IPS-20b (cell line): ENCODE measurements around the gene SIKE1.
"Not testable (repeated sequence)": the region's sequence is repeated elsewhere in the genome, so short reads cannot be mapped to it uniquely, and the experiment has no call there.

Source experiments
- H3K27ac ChIP-seq: one replicate; pipeline ENCODE4 v1.5.1; 2013; ENCODE audit warnings: low read length
- H3K27me3 ChIP-seq: 2 replicates; pipeline ENCODE4 v1.6.1; 2013; ENCODE audit warnings: mild to moderate bottlenecking, low read length, inconsistent platforms; ENCODE audit not compliant: insufficient read depth
- H3K36me3 ChIP-seq: 2 replicates; pipeline ENCODE4 v1.6.1; 2013; ENCODE audit warnings: low read depth, mild to moderate bottlenecking, inconsistent platforms, low read length, moderate library complexity; ENCODE audit not compliant: insufficient read depth
- H3K4me1 ChIP-seq: 2 replicates; pipeline ENCODE4 v1.6.1; 2013; ENCODE audit warnings: mild to moderate bottlenecking, control low read depth, inconsistent platforms, low read length, moderate library complexity; ENCODE audit not compliant: insufficient read depth
- H3K4me3 ChIP-seq: 2 replicates; pipeline ENCODE4 v1.5.1; 2013; ENCODE audit warnings: mild to moderate bottlenecking, low read length, inconsistent platforms
- H3K9ac ChIP-seq: 2 replicates; pipeline ENCODE4 v1.6.1; 2013; ENCODE audit warnings: low read depth, mild to moderate bottlenecking, inconsistent platforms, low read length, moderate library complexity
- H3K9me3 ChIP-seq: 2 replicates; pipeline ENCODE4 v1.6.1; 2013; ENCODE audit warnings: mild to moderate bottlenecking, low read depth, low read length, inconsistent platforms; ENCODE audit not compliant: insufficient read depth

The SIKE1 gene

DNA sequence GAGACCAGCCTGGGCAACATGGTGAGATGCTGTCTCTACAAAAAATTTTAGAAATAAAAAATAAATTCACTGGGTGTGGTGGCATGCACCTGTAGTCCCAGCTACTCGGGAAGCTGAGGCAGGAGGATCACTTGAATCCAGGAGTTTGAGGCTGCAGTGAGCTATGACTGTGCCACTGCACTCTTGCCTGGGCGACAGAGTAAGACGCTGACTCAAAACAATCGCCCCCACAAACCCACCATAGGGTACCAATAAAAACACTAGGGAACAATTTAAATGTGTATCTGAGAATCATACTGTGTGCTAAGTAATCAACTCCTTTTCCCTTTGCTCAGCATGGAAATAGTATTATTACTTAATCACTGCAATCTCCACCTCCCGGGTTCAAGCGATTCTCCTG is 26.8 kb downstream of the SIKE1 start:
- not testable (repeated sequence) for H3K27me3 ChIP-seq, H3K4me3 ChIP-seq, H3K9ac ChIP-seq, H3K9me3 ChIP-seq, H3K27ac ChIP-seq
- peaks cover 21% of the 10 kb centered on the region for H3K4me1 ChIP-seq
- H3K36me3 ChIP-seq = peaks cover 44% of the 10 kb centered on the region

DNA sequence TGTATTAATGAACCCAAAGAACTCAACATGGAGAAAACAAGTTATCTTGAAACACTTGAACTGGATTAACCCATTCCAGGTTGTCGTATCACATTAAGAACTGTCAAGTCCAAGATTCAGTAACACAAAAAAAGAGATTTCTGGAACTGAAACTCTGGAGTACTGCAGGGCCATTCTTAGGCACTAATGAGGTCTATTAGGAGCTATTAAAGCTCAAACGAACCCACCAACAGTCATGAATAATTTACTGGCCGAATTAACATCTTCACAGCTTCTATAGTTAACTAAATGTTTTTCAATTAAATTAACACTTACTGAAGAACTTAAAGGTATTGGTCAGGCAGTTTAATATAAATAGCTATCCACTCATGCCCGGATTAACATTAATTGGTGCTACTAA is 27.3 kb downstream of the SIKE1 start:
- Histone ChIP-seq H3K36me3 (peaks cover 50% of the 10 kb centered on the region), H3K4me3 (0 out of 2 replicates have a peak overlapping the region, but pooled peaks have one; percentile 3), H3K9me3 (no peaks in the 10 kb centered on the region), H3K9ac (no peak overlapping the region), H3K27me3 (no peaks in the 10 kb centered on the region), H3K4me1 (peaks cover 18% of the 10 kb centered on the region), H3K27ac (no peak overlapping the region)

DNA sequence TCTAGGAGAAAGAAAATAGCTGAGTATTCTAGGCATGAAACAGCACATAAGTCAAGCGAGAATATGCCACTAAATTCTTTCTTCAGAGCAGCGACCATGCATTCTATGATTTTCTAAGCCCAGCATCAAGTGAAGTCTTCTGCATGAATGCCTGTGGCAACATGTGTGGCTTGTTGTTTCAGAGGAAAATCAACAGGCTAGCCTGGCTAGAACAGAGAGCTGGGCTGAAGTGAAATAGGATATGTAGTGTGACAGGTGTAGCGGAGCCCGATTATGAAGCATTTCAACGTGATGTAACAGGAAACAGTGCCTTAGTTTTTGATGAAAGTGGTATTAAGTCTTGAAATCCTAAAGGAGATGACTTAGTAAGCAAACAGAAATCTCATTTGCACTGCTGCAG is 29.7 kb downstream of the SIKE1 start:
- H3K4me1 ChIP-seq = peaks cover 12% of the 10 kb centered on the region

DNA sequence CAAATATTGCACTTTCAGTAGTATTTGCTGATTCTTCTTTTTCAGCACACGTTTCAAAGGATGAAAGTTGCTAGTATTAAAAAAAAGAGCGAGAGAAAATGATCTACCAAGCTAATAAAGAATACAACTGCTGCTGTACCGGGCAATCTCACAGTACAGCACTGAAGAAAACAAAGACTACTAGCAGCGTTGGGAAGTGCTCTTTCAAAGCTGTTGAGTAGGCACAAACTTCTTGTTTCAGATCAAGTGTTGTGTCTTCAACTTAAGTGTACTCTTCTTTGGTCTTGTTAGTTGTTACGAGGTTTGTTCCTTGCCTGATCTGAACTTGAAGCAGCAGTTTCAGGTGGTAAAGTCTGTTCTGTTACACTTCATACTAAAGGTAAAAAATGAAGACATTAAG is 30.6 kb downstream of the SIKE1 start:
- no peaks in the 10 kb centered on the region for H3K9me3 ChIP-seq
- H3K9ac ChIP-seq = no peak overlapping the region
- H3K27me3 ChIP-seq = no peaks in the 10 kb centered on the region
- H3K36me3 ChIP-seq = peaks cover 64% of the 10 kb centered on the region
- H3K27ac ChIP-seq = no peak overlapping the region
- H3K4me3 ChIP-seq = no peak overlapping the region
- peaks cover 5% of the 10 kb centered on the region; the same call in 1 of the 2 replicates for H3K4me1 ChIP-seq

More for the DNA sequence above, 29.7 kb downstream of the SIKE1 start:
- Histone ChIP-seq H3K9ac (no peak overlapping the region), H3K36me3 (peaks cover 63% of the 10 kb centered on the region), H3K4me3 (no peak overlapping the region), H3K9me3 (no peaks in the 10 kb centered on the region), H3K27me3 (no peaks in the 10 kb centered on the region), H3K27ac (no peak overlapping the region)

DNA sequence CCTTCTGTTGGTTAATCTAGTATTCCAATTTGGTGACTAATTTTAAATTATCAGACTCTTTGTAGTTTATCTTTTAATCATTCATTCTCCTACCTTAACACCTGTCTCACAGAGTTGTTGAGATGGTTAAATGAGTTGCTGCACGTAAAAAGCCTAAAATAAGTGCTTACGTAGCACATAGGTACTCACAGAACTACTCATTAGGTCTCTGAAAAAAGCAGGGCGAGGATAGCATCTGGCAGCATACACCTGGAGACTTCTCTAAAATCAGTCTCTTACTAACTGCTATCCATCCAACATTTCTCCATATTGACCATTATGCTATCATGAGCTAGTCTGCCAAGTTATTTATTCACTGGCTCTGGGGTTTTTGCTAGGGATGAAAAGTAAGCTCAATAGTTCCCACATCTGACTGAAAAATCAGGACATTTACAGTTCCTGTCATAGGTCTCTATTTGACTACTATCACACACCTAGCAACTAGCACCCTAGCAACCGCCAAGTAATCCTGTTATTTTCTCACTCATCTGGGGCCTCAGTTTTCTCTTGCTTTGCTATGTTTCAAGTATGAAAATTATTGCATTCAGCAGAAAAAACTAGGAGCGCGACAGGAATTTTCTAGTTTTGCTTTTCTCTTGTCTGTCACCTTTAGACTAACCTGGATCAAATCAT is 33.9 kb downstream of the SIKE1 start:
- peaks cover 96% of the 10 kb centered on the region for H3K36me3 ChIP-seq
- no peak overlapping the region for H3K4me3 ChIP-seq

DNA sequence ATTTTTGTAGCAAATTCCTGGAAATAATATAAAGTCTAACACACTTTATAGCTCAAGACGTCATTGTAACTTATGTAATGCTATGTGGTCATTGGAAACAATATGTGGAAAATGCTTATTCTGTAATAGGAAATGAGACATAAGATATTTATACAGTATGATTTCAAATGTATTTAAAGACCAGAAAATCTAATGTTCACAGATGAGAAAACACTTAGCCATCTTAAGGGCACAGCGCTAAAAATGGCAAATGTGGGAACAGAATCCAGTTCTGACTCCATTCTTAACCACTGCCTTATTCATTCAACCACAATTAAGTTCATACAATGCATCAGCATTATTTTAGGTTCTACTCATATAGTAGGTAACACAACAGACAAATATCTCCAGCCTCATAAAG is 35.2 kb downstream of the SIKE1 start:
- no peak overlapping the region for H3K27ac ChIP-seq
- H3K27me3 ChIP-seq = no peaks in the 10 kb centered on the region
- no peaks in the 10 kb centered on the region for H3K4me1 ChIP-seq
- H3K36me3 ChIP-seq = peaks cover 99% of the 10 kb centered on the region
- no peak overlapping the region for H3K9ac ChIP-seq
- no peak overlapping the region for H3K4me3 ChIP-seq
- no peaks in the 10 kb centered on the region for H3K9me3 ChIP-seq

More for the DNA sequence above, 33.9 kb downstream of the SIKE1 start:
- Histone ChIP-seq H3K9me3 (no peaks in the 10 kb centered on the region), H3K27me3 (no peaks in the 10 kb centered on the region), H3K27ac (no peak overlapping the region), H3K9ac (no peak overlapping the region), H3K4me1 (no peaks in the 10 kb centered on the region)

DNA sequence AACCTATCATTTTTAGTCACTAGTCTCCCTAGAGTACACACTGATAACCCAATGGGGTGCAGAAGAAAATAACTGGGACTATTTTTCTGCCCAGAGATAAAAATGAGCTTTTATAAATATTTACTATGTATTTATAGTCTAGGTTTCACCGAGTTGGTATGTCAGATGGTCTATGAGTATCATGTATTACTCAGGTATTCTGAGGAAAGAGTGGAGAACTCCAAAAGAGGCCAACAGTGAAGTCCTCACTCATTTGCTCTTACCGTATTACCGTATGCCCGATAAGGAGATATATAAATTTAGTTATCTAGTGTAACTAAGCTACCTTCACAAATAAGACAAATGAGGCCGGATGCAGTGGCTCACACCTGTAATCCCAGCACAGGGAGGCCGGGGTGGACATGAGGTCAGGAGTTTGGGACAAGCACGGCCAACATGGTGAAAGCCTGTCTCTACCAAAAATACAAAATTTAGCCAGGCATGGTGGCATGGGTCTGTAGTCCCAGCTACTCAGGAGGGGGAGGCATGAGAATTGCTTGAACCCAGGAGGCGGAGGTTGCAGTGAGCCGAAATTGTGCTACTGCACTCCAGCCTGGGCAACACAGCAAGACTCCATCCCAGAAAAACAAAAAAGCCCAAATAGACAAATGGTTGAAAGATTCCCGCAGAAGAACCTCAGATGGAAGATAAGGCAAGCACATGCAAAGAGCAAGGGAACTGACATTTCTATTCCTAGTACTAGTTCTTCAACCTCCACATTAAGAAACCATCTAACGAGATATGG is 38.3 kb downstream of the SIKE1 start:
- Histone ChIP-seq H3K9me3 (no peaks in the 10 kb centered on the region), H3K4me3 (no peak overlapping the region), H3K9ac (no peak overlapping the region), H3K27me3 (no peaks in the 10 kb centered on the region), H3K4me1 (no peaks in the 10 kb centered on the region), H3K36me3 (peaks cover 99% of the 10 kb centered on the region), H3K27ac (no peak overlapping the region)

DNA sequence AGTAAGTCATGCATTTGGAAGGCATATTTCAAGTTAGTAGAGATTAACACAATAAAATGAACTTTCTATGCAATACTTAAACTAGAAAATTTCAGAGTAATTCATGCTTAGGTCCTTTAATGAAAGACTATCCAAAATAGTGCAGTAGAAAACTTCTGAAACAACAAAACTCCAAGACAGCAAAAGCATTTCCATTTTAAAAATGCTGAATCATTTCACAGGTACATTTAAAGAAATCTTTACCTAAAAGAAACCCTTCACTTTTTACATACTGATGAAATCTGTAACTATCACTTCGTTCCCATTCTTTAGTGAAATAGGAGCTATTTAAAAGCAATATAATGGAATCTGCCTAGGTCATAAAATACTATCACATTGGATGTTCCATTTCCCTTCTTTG is 40.2 kb downstream of the SIKE1 start:
- Histone ChIP-seq H3K9ac (no peak overlapping the region), H3K36me3 (peaks cover 99% of the 10 kb centered on the region), H3K4me3 (no peak overlapping the region)

DNA sequence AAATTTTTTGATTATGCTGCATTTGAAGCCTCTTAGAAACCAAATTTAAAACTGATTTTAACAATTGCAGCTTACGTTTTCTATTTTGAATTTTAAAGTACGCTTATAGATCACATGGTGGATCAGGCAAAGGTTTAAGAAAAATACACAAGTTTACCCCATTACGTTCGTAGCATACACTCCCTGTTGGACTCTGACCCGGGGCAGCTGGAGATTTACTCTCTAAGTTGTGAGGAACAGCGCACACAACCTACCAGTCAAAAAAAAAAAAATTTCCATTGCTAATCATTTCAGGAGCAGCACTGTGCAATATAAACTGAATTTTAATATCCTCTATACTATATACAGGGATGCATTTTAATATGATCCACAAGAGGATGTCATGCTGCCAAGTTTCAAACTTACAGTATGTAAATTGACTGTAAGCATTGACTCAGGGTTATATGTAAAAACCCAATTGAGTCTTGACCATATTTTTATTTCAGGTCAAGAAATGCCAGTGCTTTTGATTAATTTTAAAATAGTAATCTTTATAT is 43.1 kb downstream of the SIKE1 start:
- Histone ChIP-seq H3K36me3 (peaks cover 100% of the 10 kb centered on the region), H3K4me1 (no peaks in the 10 kb centered on the region), H3K4me3 (no peak overlapping the region), H3K27ac (no peak overlapping the region), H3K27me3 (no peaks in the 10 kb centered on the region), H3K9ac (no peak overlapping the region), H3K9me3 (no peaks in the 10 kb centered on the region)

More for the DNA sequence above, 40.2 kb downstream of the SIKE1 start:
- Histone ChIP-seq H3K27me3 (no peaks in the 10 kb centered on the region), H3K4me1 (no peaks in the 10 kb centered on the region), H3K9me3 (no peaks in the 10 kb centered on the region), H3K27ac (no peak overlapping the region)

DNA sequence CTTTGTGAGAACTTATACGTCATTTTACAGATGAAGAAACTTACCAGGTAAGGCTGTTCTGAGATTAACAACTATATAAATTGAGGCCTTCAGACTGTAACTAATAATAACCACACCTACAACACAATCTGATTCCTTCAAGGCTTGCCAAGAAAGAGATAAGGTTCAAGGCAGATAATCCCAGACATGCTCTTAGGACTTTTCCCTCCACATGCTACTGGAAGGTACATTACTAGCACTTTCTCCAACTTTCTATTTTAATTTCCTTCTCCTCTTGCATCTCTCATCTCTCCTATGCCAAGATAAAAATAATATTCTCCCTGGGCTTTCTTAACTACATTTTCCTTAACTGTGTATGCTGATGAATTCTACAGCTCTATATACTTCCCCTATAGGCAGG is 45.0 kb downstream of the SIKE1 start:
- H3K9ac ChIP-seq = no peak overlapping the region
- no peaks in the 10 kb centered on the region for H3K9me3 ChIP-seq
- no peak overlapping the region for H3K27ac ChIP-seq
- peaks cover 100% of the 10 kb centered on the region for H3K36me3 ChIP-seq
- no peak overlapping the region for H3K4me3 ChIP-seq
- no peaks in the 10 kb centered on the region for H3K4me1 ChIP-seq
- H3K27me3 ChIP-seq = no peaks in the 10 kb centered on the region

DNA sequence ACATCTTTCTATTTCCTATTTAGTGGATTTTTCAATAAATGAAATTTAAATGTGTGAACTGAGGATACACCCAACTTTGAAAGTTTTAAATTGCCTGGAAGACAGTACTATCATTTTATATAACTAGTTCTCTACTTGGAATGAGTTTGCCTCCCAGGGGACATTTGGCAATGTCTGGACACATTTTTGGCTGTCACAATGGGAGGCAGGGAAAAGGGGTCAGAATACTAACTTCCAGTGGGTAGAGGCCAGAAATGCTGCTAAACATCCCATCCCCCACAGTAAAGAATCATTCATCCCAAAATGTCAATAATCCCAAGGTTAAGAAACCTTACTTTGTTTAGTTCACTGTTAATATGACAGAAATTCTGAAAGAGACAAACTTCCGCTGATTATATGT is 50.7 kb downstream of the SIKE1 start:
- H3K36me3 ChIP-seq = peaks cover 100% of the 10 kb centered on the region
- no peak overlapping the region for H3K4me3 ChIP-seq
- H3K27ac ChIP-seq = no peak overlapping the region
- no peaks in the 10 kb centered on the region for H3K9me3 ChIP-seq
- no peaks in the 10 kb centered on the region for H3K27me3 ChIP-seq
- no peaks in the 10 kb centered on the region for H3K4me1 ChIP-seq
- no peak overlapping the region for H3K9ac ChIP-seq

DNA sequence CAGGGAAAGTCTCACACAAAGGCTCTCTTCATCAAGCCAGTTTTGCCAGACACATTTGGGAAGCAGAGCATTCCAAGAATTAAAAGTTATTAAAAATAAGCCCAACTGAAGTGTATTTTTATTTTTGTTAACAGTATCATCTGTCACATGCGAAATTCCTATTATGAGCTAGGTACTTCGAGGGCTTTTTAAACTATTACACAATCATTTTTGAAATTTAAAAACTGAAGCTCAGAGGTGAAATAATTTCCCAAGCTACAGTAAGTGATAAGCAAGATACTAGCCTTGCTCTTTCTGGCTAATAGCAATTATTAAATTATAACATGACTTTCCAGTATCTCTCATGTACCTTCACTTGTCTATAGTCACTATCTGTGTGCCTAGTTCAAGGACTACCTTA is 51.9 kb downstream of the SIKE1 start:
- Histone ChIP-seq H3K27ac (no peak overlapping the region), H3K9ac (no peak overlapping the region), H3K9me3 (no peaks in the 10 kb centered on the region), H3K4me1 (no peaks in the 10 kb centered on the region), H3K27me3 (no peaks in the 10 kb centered on the region), H3K4me3 (no peak overlapping the region), H3K36me3 (peaks cover 100% of the 10 kb centered on the region)
